Peyer's patch (tissue), 4 donors: ENCODE results near the gene BTBD1. TPM values are rescaled to one million over a fixed set of nuclear protein-coding genes. Genes with fewer than 3 reads are reported as not detected.

Experiments
- DNase-seq, 3 donors: peaks; one replicate each; pipeline ENCODE4 v3.0.0-alpha.2; 2017 to 2019
- H3K27ac ChIP-seq, 4 donors: fragments of 200-600 bp; sonication (generic); one replicate each; pipeline ENCODE4 v1.5.1; 2016 to 2019
- H3K27me3 ChIP-seq, 2 donors: fragments of 200-600 bp; sonication (generic); one replicate each; pipeline ENCODE4 v1.5.1; 2019
- H3K36me3 ChIP-seq, 3 donors: fragments of 200-600 bp; sonication (generic); one replicate each; pipeline ENCODE4 v1.5.1; 2016 to 2019
- H3K4me1 ChIP-seq, 4 donors: fragments of 200-600 bp; sonication (generic); one replicate each; pipeline ENCODE4 v1.5.1; 2016 to 2019
- H3K4me3 ChIP-seq, 4 donors: fragments of 200-600 bp; sonication (generic); 1 replicate in 3 of 4; 2 replicates in 1 of 4; pipeline ENCODE4 v1.5.1; 2016 to 2019; ENCODE audit warnings: mild to moderate bottlenecking in 1 of 4
- H3K9me3 ChIP-seq, 4 donors: fragments of 200-600 bp; sonication (generic); one replicate each; pipeline ENCODE4 v1.5.1; 2016 to 2019; ENCODE audit warnings: mild to moderate bottlenecking in 1 of 4
- POLR2A ChIP-seq, 2 donors: fragments of 450-650 bp; IDR thresholded peaks; one replicate each; pipeline ENCODE4 v1.5.1; 2017; ENCODE audit warnings: antibody characterized with exemption in 2 of 2, mild to moderate bottlenecking in 2 of 2, moderate library complexity in 2 of 2
- total RNA-seq, 4 donors: library from RNA; depleted of rRNA; stranded (reverse); fragments of >200 nt; gene quantifications; one replicate each; pipeline ENCODE4 v1.1.0, GENCODE V29; 2016
- TF ChIP-seq, protein P1 (sequence below), 6 experiments: fragments of 450-650 bp in 4 of 6; fragments of 200-600 bp in 2 of 6; sonication (generic) in 1 of 6; IDR thresholded peaks; one replicate each; pipeline ENCODE4 v1.5.1; 2017 to 2019; ENCODE audit warnings: antibody characterized with exemption in 6 of 6, mild to moderate bottlenecking in 3 of 6, moderate library complexity in 1 of 6

BTBD1 gene
- total RNA-seq, 4 donors from 2014 or later = 58.7 to 74.6 (median 68.9) TPM

DNA sequence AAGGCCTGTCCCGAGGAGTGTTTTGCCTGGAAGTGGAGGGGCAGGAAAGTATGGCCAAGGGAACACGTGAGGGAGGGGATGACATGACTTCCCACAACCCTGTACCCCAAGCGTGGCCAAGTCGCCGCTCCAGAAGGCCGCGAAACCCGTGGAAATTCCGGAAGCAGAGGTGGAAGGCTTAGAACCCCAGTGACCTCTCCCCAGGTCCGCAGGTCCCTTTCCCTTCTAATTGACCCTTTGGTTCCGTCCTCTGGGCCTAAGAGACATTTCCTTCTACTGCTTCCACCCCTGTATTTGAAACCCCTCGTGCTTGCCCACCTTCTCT is 548 bp upstream of the BTBD1 start:
- DNase-seq = no peak
- no peak for TF ChIP-seq POLR2A (IDR thresholded peaks at IDR 0.05)
- TF ChIP-seq, protein P1, sequence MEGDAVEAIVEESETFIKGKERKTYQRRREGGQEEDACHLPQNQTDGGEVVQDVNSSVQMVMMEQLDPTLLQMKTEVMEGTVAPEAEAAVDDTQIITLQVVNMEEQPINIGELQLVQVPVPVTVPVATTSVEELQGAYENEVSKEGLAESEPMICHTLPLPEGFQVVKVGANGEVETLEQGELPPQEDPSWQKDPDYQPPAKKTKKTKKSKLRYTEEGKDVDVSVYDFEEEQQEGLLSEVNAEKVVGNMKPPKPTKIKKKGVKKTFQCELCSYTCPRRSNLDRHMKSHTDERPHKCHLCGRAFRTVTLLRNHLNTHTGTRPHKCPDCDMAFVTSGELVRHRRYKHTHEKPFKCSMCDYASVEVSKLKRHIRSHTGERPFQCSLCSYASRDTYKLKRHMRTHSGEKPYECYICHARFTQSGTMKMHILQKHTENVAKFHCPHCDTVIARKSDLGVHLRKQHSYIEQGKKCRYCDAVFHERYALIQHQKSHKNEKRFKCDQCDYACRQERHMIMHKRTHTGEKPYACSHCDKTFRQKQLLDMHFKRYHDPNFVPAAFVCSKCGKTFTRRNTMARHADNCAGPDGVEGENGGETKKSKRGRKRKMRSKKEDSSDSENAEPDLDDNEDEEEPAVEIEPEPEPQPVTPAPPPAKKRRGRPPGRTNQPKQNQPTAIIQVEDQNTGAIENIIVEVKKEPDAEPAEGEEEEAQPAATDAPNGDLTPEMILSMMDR (IDR thresholded peaks at IDR 0.05) = no peak
- Histone ChIP-seq H3K9me3 (no peaks in the 10 kb centered on the region), H3K27ac (peak overlapping the region; percentile 90 to 97 (median 94)), H3K27me3 (no peaks in the 10 kb centered on the region), H3K4me3 (peak overlapping the region; percentile 85 to 98 (median 97)), H3K36me3 (no peaks in the 10 kb centered on the region), H3K4me1 (peaks cover 0 to 34% (median under 1%) of the 10 kb centered on the region in 4 donors)

DNA sequence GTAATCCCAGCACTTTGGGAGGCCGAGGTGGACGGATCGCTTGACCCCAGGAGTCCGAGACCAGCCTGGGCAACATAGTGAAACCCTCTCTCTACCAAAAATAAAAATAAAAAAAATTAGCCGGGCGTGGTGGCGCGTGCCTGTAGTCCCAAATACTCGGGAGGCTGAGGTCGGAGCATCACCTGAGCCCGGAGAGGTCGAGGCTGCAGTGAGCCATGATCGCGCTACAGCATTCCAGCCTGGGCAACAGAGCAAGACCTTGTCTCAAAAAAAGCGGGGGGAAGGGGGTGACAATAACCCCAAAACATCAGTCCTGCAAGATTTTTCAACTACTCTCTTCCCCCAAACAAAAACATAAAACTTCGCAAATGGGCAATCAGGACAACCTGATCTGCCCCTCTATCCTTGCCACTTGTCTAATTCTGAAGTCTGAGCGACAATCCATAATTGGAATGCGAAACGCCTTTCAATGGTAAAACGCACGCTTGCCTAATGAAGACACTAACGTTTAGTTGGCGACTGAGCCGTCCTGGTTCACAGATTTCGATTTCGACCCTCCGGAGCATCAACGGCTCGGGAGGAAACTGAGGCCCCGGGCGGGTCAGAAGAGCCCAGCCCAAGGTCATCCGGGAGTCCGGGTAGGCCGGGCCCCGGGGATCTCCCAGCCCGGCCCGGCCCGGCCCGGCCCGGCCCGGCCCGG is 868 bp downstream of the BTBD1 start:
- DNase-seq = peak in 1 of 3 donors; percentile 25
- H3K27me3 ChIP-seq = no peaks in the 10 kb centered on the region
- no peak for TF ChIP-seq POLR2A (IDR thresholded peaks at IDR 0.05)
- TF ChIP-seq, protein P1 (IDR thresholded peaks at IDR 0.05) = no peak
- peaks cover 0 to 48% (median 5%) of the 10 kb centered on the region in 4 donors for H3K4me1 ChIP-seq
- peak overlapping the region; percentile 85 to 98 (median 97) for H3K4me3 ChIP-seq
- no peaks in the 10 kb centered on the region for H3K9me3 ChIP-seq
- H3K27ac ChIP-seq = peak overlapping the region; percentile 90 to 97 (median 94)
- no peaks in the 10 kb centered on the region for H3K36me3 ChIP-seq

DNA sequence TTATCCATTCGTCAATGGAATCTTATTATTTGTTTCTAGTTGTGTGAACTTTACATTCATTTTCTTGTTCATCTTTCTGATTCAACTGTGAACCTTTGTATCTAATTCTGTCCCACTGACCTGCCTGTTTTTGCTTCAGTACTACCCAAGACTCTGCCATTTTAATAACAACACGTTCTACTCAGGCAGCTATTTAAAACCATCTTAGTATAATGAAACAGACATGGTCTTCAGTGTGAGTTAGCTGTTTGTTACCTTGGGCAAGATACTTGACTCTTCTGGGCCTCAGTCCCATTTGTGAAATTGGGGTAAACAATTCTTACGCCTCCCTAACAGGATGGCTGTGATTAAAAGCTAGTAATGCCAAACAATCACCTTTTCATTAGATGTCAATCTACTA is 1.6 kb downstream of the BTBD1 start:
- peaks cover 0 to 52% (median 5%) of the 10 kb centered on the region in 4 donors for H3K4me1 ChIP-seq
- DNase-seq = no peak

DNA sequence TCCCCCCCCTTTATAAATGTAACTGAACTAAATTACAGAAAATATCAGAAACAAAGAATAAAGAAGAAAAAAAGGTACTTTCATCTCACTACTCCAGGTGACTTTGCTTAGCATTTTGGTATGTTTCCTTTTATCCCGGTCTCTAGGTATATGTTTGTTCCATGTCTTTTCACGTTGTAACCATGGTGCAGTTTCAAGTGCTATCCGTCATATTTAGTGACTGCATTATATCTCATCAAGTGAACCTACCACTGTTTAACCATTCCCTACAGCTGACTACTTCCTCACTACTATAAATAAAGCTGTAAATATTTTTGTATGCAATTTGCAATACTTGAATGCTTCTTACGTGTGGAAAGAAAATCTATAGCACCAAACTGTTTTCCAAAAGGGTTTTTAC is 2.2 kb downstream of the BTBD1 start:
- Histone ChIP-seq H3K27ac (peak overlapping the region in 1 of 4 donors; percentile 6), H3K4me3 (peak overlapping the region in 2 of 4 donors; percentile 85 to 96), H3K27me3 (no peaks in the 10 kb centered on the region), H3K4me1 (peaks cover 0 to 52% (median 5%) of the 10 kb centered on the region in 4 donors), H3K36me3 (no peaks in the 10 kb centered on the region), H3K9me3 (no peaks in the 10 kb centered on the region)
- DNase-seq = no peak
- TF ChIP-seq, protein P1 (IDR thresholded peaks at IDR 0.05) = no peak
- TF ChIP-seq POLR2A (IDR thresholded peaks at IDR 0.05) = no peak

More for the DNA sequence above, 1.6 kb downstream of the BTBD1 start:
- Histone ChIP-seq H3K4me3 (peak overlapping the region; percentile 85 to 98 (median 97)), H3K27me3 (no peaks in the 10 kb centered on the region), H3K36me3 (no peaks in the 10 kb centered on the region), H3K27ac (peak overlapping the region in 3 of 4 donors; percentile 16 to 97 (median 93)), H3K9me3 (no peaks in the 10 kb centered on the region)
- no peak for TF ChIP-seq POLR2A (IDR thresholded peaks at IDR 0.05)
- TF ChIP-seq, protein P1 (IDR thresholded peaks at IDR 0.05) = no peak

DNA sequence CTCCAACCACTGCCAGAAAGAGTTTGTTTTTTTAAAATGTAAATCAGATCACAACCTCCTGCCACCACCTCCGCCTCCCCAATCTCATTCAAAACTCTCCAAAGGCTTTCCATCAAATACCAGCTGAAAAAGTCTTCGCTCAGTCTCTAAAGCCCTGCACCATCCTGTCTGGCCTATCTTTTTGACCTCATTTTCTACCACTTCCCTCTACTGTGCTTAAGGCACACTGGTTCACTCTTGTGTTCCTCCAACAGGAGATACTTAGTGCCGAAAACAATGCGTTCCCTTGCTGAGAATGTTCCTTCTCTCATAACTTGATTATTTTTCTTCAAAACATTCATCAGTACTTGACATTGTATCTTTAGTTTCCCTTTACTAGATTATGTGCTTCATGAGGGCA is 3.5 kb downstream of the BTBD1 start:
- no peak for DNase-seq
- Histone ChIP-seq H3K27me3 (no peaks in the 10 kb centered on the region), H3K9me3 (no peaks in the 10 kb centered on the region), H3K4me3 (peak overlapping the region in 2 of 4 donors; percentile 8 to 10), H3K36me3 (no peaks in the 10 kb centered on the region), H3K27ac (peak overlapping the region in 1 of 4 donors; percentile 11), H3K4me1 (peaks cover 0 to 59% (median 5%) of the 10 kb centered on the region in 4 donors)
- TF ChIP-seq, protein P1 (IDR thresholded peaks at IDR 0.05) = no peak
- no peak for TF ChIP-seq POLR2A (IDR thresholded peaks at IDR 0.05)
